IMR-90 (cell line): ENCODE measurements around the gene SLC35D3. TPM values are rescaled to one million over a fixed set of nuclear protein-coding genes. Genes with fewer than 3 reads are reported as not detected.

Source experiments
- ATAC-seq: fragments of 200-7000 bp; cut with Tn5 transposase; 2 replicates; pipeline ENCODE4 v1.9.1; 2020; ENCODE audit warnings: low read depth, mild to moderate bottlenecking, moderate library complexity
- BruUV-seq: library from RNA; stranded (reverse); fragments of 400-500 nt; replicated peaks from 2 replicates; lab custom pipeline; 2021; lab: Mats Ljungman, UMichigan
- CTCF ChIA-PET: fragments of 300-600 bp; formaldehyde crosslinking; extraction: SDS; loops from one replicate; lab custom pipeline; 2021; ENCODE audit warnings: antibody characterized with exemption; lab: Yijun Ruan, JAX
- POLR2A ChIA-PET: fragments of 300-600 bp; sonication (Branson Sonifier 250); formaldehyde crosslinking; loops from one replicate; lab custom pipeline; 2022; ENCODE audit warnings: antibody characterized with exemption; ENCODE audit not compliant: unreplicated experiment; lab: Charles Lee
- DNase-seq: peaks from one replicate; pipeline ENCODE4 v3.0.0; 2013
- H2AFZ ChIP-seq: replicated peaks from 2 replicates; pipeline ENCODE3; 2013; ENCODE audit warnings: low read length, mild to moderate bottlenecking; ENCODE audit not compliant: poor library complexity
- H2AK5ac ChIP-seq: 2 replicates; pipeline ENCODE4 v1.6.1; 2013; ENCODE audit warnings: low read depth, low read length, inconsistent platforms
- H2AK9ac ChIP-seq: replicated peaks from 2 replicates; pipeline ENCODE3; 2013; ENCODE audit warnings: mild to moderate bottlenecking, low read depth, low read length, moderate library complexity; ENCODE audit not compliant: poor library complexity
- H2BK120ac ChIP-seq: 2 replicates; pipeline ENCODE4 v1.6.1; 2013; ENCODE audit warnings: low read depth, low read length, inconsistent platforms
- H2BK15ac ChIP-seq: 3 replicates; pipeline ENCODE4 v1.6.1; 2013; ENCODE audit warnings: low read depth, low read length, inconsistent platforms
- H2BK20ac ChIP-seq: 2 replicates; pipeline ENCODE4 v1.6.1; 2013; ENCODE audit warnings: low read depth, mild to moderate bottlenecking, inconsistent platforms, low read length, moderate library complexity
- H2BK5ac ChIP-seq: 2 replicates; pipeline ENCODE4 v1.6.1; 2013; ENCODE audit warnings: mild to moderate bottlenecking, low read depth, low read length, inconsistent platforms; ENCODE audit not compliant: poor library complexity, severe bottlenecking
- H3K14ac ChIP-seq: replicated peaks from 2 replicates; pipeline ENCODE4 v1.6.1; 2013; ENCODE audit warnings: low read depth, low read length, inconsistent platforms
- H3K18ac ChIP-seq: 2 replicates; pipeline ENCODE4 v1.6.1; 2013; ENCODE audit warnings: low read depth, low read length, control low read depth
- H3K23ac ChIP-seq: 2 replicates; pipeline ENCODE4 v1.6.1; 2013; ENCODE audit warnings: low read depth, low read length, inconsistent platforms
- H3K27ac ChIP-seq: 2 replicates; pipeline ENCODE4 v1.5.1; 2013; ENCODE audit warnings: mild to moderate bottlenecking, control low read depth, low read length; ENCODE audit not compliant: insufficient read depth
- H3K27me3 ChIP-seq: 2 replicates; pipeline ENCODE4 v1.6.1; 2013; ENCODE audit warnings: low read length; ENCODE audit not compliant: control insufficient read depth, insufficient read depth
- H3K36me3 ChIP-seq: 2 replicates; pipeline ENCODE4 v1.6.1; 2013; ENCODE audit warnings: low read length, mixed read lengths; ENCODE audit not compliant: control insufficient read depth, insufficient read depth
- H3K4ac ChIP-seq: 2 replicates; pipeline ENCODE4 v1.6.1; 2013; ENCODE audit warnings: low read depth, low read length, inconsistent platforms
- H3K4me1 ChIP-seq: 2 replicates; pipeline ENCODE4 v1.6.1; 2013; ENCODE audit warnings: low read length, mixed read lengths; ENCODE audit not compliant: control insufficient read depth, insufficient read depth
- H3K4me2 ChIP-seq: 2 replicates; pipeline ENCODE4 v1.6.1; 2013; ENCODE audit warnings: low read depth, mild to moderate bottlenecking, control low read depth, low read length, moderate library complexity
- H3K4me3 ChIP-seq: 2 replicates; pipeline ENCODE4 v1.5.1; 2013; ENCODE audit warnings: low read depth, mild to moderate bottlenecking, control low read depth, low read length, moderate library complexity; ENCODE audit not compliant: insufficient read depth
- H3K56ac ChIP-seq: 2 replicates; pipeline ENCODE4 v1.6.1; 2013; ENCODE audit warnings: low read length, inconsistent platforms; ENCODE audit not compliant: insufficient read depth; ENCODE audit errors: extremely low read depth
- H3K79me1 ChIP-seq, 2 experiments: 2 replicates each; pipeline ENCODE4 v1.6.1; 2013; ENCODE audit warnings: low read length in 2 of 2, inconsistent platforms in 1 of 2, low read depth in 1 of 2
- H3K9ac ChIP-seq: 2 replicates; pipeline ENCODE4 v1.6.1; 2013; ENCODE audit warnings: low read depth, low read length, control low read depth
- H3K9me1 ChIP-seq: 2 replicates; pipeline ENCODE4 v1.6.1; 2013; ENCODE audit warnings: low read length, inconsistent platforms; ENCODE audit not compliant: insufficient read depth
- H3K9me3 ChIP-seq: 2 replicates; pipeline ENCODE4 v1.6.1; 2013; ENCODE audit warnings: low read length; ENCODE audit not compliant: control insufficient read depth, insufficient read depth
- H4K20me1 ChIP-seq: 2 replicates; pipeline ENCODE4 v1.6.1; 2013; ENCODE audit warnings: low read length, inconsistent platforms; ENCODE audit not compliant: insufficient read depth
- H4K5ac ChIP-seq: 2 replicates; pipeline ENCODE4 v1.6.1; 2013; ENCODE audit warnings: mild to moderate bottlenecking, low read depth, low read length, control low read depth
- H4K8ac ChIP-seq, 2 experiments: 2 replicates each; pipeline ENCODE4 v1.6.1; 2013; ENCODE audit warnings: low read depth in 2 of 2, low read length in 2 of 2, control low read depth in 1 of 2, inconsistent platforms in 1 of 2
- H4K91ac ChIP-seq: 2 replicates; pipeline ENCODE4 v1.6.1; 2013; ENCODE audit warnings: low read depth, low read length, inconsistent platforms; ENCODE audit not compliant: insufficient read depth
- BHLHE40 ChIP-seq: fragments of 150-350 bp; IDR thresholded peaks from 2 replicates; pipeline ENCODE4 v1.6.1; 2016; ENCODE audit warnings: mild to moderate bottlenecking, low read depth, low read length
- CEBPB ChIP-seq: IDR thresholded peaks from 2 replicates; pipeline ENCODE4 v1.6.1; 2012; ENCODE audit warnings: low read depth, low read length, improper control_type of control experiment
- CHD1 ChIP-seq: IDR thresholded peaks from 2 replicates; pipeline ENCODE4 v1.6.1; 2012; ENCODE audit warnings: low read depth, low read length, improper control_type of control experiment
- CTCF ChIP-seq: conservative IDR thresholded peaks from 2 replicates; pipeline ENCODE4 v1.5.1; 2012; ENCODE audit warnings: mild to moderate bottlenecking, low read depth, low read length, improper control_type of control experiment
- FOS ChIP-seq: fragments of 150-350 bp; IDR thresholded peaks from 2 replicates; pipeline ENCODE4 v1.6.1; 2016; ENCODE audit warnings: low read depth, low read length
- MAFK ChIP-seq: IDR thresholded peaks from 2 replicates; pipeline ENCODE4 v1.6.1; 2012; ENCODE audit warnings: low read depth, low read length, improper control_type of control experiment
- MAZ ChIP-seq: IDR thresholded peaks from 2 replicates; pipeline ENCODE4 v1.6.1; 2012; ENCODE audit warnings: low read depth, mild to moderate bottlenecking, low read length, improper control_type of control experiment, moderate library complexity, borderline replicate concordance
- MXI1 ChIP-seq: IDR thresholded peaks from 2 replicates; pipeline ENCODE4 v1.6.1; 2012; ENCODE audit warnings: low read depth, mild to moderate bottlenecking, low read length, moderate library complexity, borderline replicate concordance
- NFE2L2 ChIP-seq: fragments of 150-350 bp; IDR thresholded peaks from 2 replicates; pipeline ENCODE4 v1.6.1; 2016; ENCODE audit warnings: low read depth, mild to moderate bottlenecking, low read length
- POLR2A ChIP-seq: IDR thresholded peaks from 2 replicates; pipeline ENCODE4 v1.6.1; 2012; ENCODE audit warnings: mild to moderate bottlenecking, low read depth, low read length
- RAD21 ChIP-seq: IDR thresholded peaks from 2 replicates; pipeline ENCODE4 v1.6.1; 2012; ENCODE audit warnings: low read length, improper control_type of control experiment
- RCOR1 ChIP-seq: IDR thresholded peaks from 2 replicates; pipeline ENCODE4 v1.6.1; 2012; ENCODE audit warnings: mild to moderate bottlenecking, low read length, improper control_type of control experiment; ENCODE audit not compliant: insufficient replicate concordance
- RFX5 ChIP-seq: IDR thresholded peaks from 2 replicates; pipeline ENCODE4 v1.8.0; 2012; ENCODE audit warnings: low read depth, mild to moderate bottlenecking, low read length, moderate library complexity
- SMC3 ChIP-seq: fragments of 150-350 bp; IDR thresholded peaks from 2 replicates; pipeline ENCODE4 v1.6.1; 2016; ENCODE audit warnings: low read depth, mild to moderate bottlenecking, antibody characterized with exemption, low read length, moderate library complexity
- USF2 ChIP-seq: fragments of 150-350 bp; IDR thresholded peaks from 2 replicates; pipeline ENCODE4 v1.6.1; 2017; ENCODE audit warnings: mild to moderate bottlenecking, antibody characterized with exemption, low read length, low read depth
- WGBS, 2 experiments: methylation state at CpG; one replicate each; pipeline versions ENCODE4 v1.1.5 to v1.1.7; 2013; ENCODE audit warnings: missing lambda C conversion rate in 2 of 2; ENCODE audit not compliant: insufficient read length in 1 of 2; ENCODE audit errors: extremely low coverage in 2 of 2; 5-methylcytosine and 5-hydroxymethylcytosine counted together
- dilution Hi-C: fragments of 300-500 bp; cut with HindIII; formaldehyde crosslinking; loops from one replicate; pipeline ENCODE4 v1.14.3; 2018; ENCODE audit warnings: low sequenced_read_pairs; ENCODE audit not compliant: unreplicated experiment
- in situ Hi-C: fragments of 300-500 bp; cut with MboI; formaldehyde crosslinking; loops from 3 replicates; pipeline ENCODE4 v1.14.3; 2019; ENCODE audit warnings: low sequenced_read_pairs, inconsistent platforms, mixed read lengths
- intact Hi-C: fragments of 100-400 bp; cut with micrococcal nuclease; formaldehyde crosslinking; loops from 2 replicates; pipeline ENCODE4 v1.10.0; 2022
- polyA plus RNA-seq, 3 experiments: library from polyadenylated mRNA; depleted of rRNA; stranded (reverse); fragments of >200 nt; gene quantifications; 2 replicates each; pipeline ENCODE4 v1.2.3, GENCODE V29; 2012; ENCODE audit warnings: low replicate concordance in 1 of 3
- total RNA-seq: library from RNA; depleted of rRNA; stranded (reverse); fragments of >200 nt; gene quantifications from 2 replicates; pipeline ENCODE4 v1.2.3, GENCODE V29; 2012
- TF ChIP-seq, protein P1 (sequence below): fragments of 150-350 bp; IDR thresholded peaks from 2 replicates; pipeline ENCODE4 v1.6.1; 2016; ENCODE audit warnings: low read depth, mild to moderate bottlenecking, low read length, moderate library complexity, borderline replicate concordance

Gene SLC35D3
- total and polyA plus RNA-seq, 2 of the 4 experiments (the other 2 are of a cell fraction), result not detected

GRCh38 chr6:136897071-136897470 lies 25.0 kb upstream of the SLC35D3 start:
- Histone ChIP-seq H2BK20ac (no peak overlapping the region), H3K4me1 (peaks cover 2% of the 10 kb centered on the region; the same call in 1 of the 2 replicates), H4K5ac (no peak overlapping the region), H3K4me3 (no peak overlapping the region), H3K27ac (no peak overlapping the region), H3K9ac (no peak overlapping the region), H2BK5ac (no peak overlapping the region), H4K20me1 (no peaks in the 10 kb centered on the region), H3K36me3 (peaks cover 10% of the 10 kb centered on the region), H3K4me2 (no peak overlapping the region), H3K18ac (no peak overlapping the region), H2BK120ac (no peak overlapping the region), H3K79me1 (no peaks in the 10 kb centered on the region), H2AFZ (no peak overlapping the region), H3K4ac (no peak overlapping the region), H4K8ac (no peak overlapping the region), H3K9me1 (peaks cover 9% of the 10 kb centered on the region; the same call in 1 of the 2 replicates), H2AK9ac (no peak overlapping the region), H3K14ac (no peak overlapping the region), H3K9me3 (no peaks in the 10 kb centered on the region), H3K23ac (no peak overlapping the region), H3K27me3 (no peaks in the 10 kb centered on the region), H4K91ac (no peak overlapping the region), H3K56ac (no peak overlapping the region), H2BK15ac (no peak overlapping the region), H2AK5ac (no peak overlapping the region)
- BruUV-seq, result no TSS peak
- in situ Hi-C loops (no loop called here), dilution Hi-C loops (no loop called here), intact Hi-C loops (no loop called here)
- ATAC-seq, result no peak
- DNase-seq, result no peak
- POLR2A ChIA-PET, result no interaction called here
- CTCF ChIA-PET, result interaction anchor here (1.1 kb wide), 1 partner anchor 15 kb away, joined by 3 read pairs; no protein-coding TSS in a partner anchor
- whole genome bisulfite sequencing, 2 experiments, result no CpG with 5 or more reads among the region's 1 CpG
- TF ChIP-seq MXI1 (no peak), MAFK (no peak), CHD1 (no peak), RCOR1 (no peak), CTCF (no peak), CEBPB (no peak), RFX5 (no peak), BHLHE40 (no peak), FOS (no peak), NFE2L2 (no peak), SMC3 (no peak), MAZ (no peak), RAD21 (no peak), USF2 (no peak), POLR2A (no peak)
- TF ChIP-seq, protein P1, sequence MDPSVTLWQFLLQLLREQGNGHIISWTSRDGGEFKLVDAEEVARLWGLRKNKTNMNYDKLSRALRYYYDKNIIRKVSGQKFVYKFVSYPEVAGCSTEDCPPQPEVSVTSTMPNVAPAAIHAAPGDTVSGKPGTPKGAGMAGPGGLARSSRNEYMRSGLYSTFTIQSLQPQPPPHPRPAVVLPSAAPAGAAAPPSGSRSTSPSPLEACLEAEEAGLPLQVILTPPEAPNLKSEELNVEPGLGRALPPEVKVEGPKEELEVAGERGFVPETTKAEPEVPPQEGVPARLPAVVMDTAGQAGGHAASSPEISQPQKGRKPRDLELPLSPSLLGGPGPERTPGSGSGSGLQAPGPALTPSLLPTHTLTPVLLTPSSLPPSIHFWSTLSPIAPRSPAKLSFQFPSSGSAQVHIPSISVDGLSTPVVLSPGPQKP, result no peak
